ENCODE results near the gene FBXL7. TPM values are rescaled to one million over a fixed set of nuclear protein-coding genes. Genes with fewer than 3 reads are reported as not detected.

FBXL7 gene
- total RNA-seq, 1 experiment from 2014 or later, result 15.1 TPM

DNA sequence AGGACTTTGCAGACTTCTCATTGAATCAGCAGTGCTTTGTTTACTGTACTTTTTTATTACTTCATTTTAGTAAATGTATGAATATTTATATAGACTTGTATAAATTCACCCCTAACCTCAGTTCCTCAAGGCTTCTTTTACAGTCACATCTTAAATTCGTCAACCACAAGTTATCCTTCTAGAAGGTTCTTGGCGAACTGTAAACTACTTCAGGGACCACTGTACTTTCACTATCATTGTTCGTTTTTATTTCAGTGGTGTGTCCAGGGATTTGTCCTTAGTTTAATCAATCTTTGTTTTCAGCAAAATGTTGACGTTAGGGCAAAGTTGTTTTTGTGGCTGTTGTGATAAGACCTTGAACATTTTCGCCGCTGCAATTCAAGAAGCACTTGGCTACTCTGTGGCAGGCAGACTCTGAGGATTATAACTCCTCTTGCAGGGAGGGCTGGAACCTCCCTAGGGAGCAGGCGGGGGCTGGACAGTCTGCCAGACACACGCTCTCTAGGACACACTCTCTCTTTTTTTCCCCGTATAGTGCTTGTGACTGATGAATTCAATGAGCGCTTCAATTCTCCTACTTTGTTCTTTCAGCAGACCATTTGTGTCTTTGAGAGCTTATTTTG is 252.8 kb downstream of the FBXL7 start:
- Histone ChIP-seq H3K9me3 (replicated peaks) (no peaks in the 10 kb centered on the region), H3K4me3 (peak overlapping the region; percentile 43), H3K4me1 (no peaks in the 10 kb centered on the region), H3K27me3 (no peaks in the 10 kb centered on the region), H3K27ac (no peak overlapping the region), H3K36me3 (no peaks in the 10 kb centered on the region)
- DNase-seq, result peak; percentile 74 to 79

DNA sequence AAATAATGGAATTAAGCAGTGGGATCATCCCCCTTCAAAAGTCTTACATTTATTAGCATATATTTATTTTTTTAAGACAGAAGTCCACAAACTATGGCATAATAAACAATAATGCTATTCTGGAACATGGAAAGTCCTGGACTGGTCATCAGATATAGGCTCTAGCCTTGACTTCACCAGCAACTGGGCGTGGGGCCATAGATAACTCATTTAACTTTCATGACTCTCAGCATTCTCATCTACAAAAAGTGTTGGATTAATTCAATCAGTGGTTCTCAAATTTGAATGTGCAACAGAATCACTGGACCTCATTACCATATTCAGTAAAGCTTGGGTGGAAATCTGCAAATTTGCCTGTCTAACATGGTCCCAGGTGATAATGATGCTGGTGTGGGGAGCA is 253.8 kb downstream of the FBXL7 start:
- H3K36me3 ChIP-seq, result no peaks in the 10 kb centered on the region
- DNase-seq, result no peak
- H3K9me3 ChIP-seq (replicated peaks), result no peaks in the 10 kb centered on the region
- H3K4me1 ChIP-seq, result no peaks in the 10 kb centered on the region
- H3K27ac ChIP-seq, result no peak overlapping the region
- no peaks in the 10 kb centered on the region for H3K27me3 ChIP-seq
- no peak overlapping the region for H3K4me3 ChIP-seq

DNA sequence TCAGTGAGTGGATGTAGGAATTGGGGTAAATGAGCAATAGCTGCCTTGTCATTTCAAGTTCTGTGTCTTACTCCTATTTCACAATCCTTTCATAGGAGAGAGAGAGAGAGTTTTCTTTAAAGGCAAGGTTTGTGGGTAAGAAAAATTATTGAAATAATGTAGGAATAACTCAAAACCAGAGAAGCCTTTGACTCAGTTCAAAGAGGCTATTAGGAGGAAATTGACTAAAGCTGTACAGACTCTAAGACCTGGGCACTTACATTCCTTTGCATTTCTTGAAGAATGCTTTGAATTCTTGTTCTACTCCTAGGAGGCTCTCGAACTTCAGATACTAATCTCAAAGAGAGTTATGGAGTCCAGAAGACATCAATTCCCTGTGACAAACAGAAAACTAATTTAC is 257.1 kb downstream of the FBXL7 start:
- no peaks in the 10 kb centered on the region for H3K4me1 ChIP-seq
- no peak overlapping the region for H3K4me3 ChIP-seq
- no peak overlapping the region for H3K27ac ChIP-seq
- H3K9me3 ChIP-seq (replicated peaks), result no peaks in the 10 kb centered on the region
- no peaks in the 10 kb centered on the region for H3K36me3 ChIP-seq
- DNase-seq, result no peak
- H3K27me3 ChIP-seq, result no peaks in the 10 kb centered on the region

DNA sequence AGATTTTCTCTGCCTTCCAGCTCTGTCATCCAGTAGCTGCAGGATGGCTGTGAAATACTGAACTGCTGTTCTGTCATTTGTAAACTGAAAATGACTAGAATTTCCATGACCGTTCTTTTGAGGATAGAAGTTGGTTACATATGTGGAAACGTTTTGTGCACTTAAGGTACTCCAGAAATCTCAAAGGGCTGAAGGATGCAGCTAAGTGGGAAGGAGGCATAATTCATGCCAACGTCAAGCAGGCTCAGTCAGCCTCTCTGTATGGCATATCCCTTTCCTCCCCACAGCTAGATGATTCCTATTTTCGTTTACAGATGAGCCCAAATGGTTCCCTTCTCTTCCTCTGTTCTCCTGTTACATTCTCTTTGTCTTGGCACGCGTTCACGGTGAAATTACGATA is 257.6 kb downstream of the FBXL7 start:
- no peaks in the 10 kb centered on the region for H3K9me3 ChIP-seq (replicated peaks)
- no peak for DNase-seq
- no peaks in the 10 kb centered on the region for H3K27me3 ChIP-seq
- H3K27ac ChIP-seq, result no peak overlapping the region
- H3K36me3 ChIP-seq, result no peaks in the 10 kb centered on the region
- H3K4me3 ChIP-seq, result no peak overlapping the region
- H3K4me1 ChIP-seq, result peaks cover 1% of the 10 kb centered on the region; the same call in 1 of the 2 replicates

DNA sequence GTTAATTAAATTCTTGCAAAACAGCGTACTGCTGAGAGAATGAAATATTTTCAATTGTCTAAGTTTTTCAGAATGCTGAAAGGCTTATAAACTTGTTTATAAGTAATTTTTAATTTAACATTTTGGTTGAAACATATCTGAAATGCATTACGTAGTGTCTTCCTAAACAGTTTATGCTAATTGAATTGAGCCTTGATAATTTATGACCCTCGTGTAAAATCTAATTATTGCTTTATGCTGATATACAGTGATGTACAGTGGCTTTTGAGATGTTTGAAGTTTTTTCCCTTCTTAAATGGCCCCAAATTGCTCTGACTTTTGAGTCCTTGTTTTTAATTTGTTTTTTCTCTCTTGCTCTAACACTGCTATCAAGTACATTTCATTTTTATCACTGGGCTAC is 262.7 kb downstream of the FBXL7 start:
- no peaks in the 10 kb centered on the region for H3K36me3 ChIP-seq
- no peaks in the 10 kb centered on the region for H3K27me3 ChIP-seq
- H3K4me3 ChIP-seq, result no peak overlapping the region
- no peak for DNase-seq
- peaks cover 9% of the 10 kb centered on the region for H3K4me1 ChIP-seq
- H3K9me3 ChIP-seq (replicated peaks), result no peaks in the 10 kb centered on the region
- H3K27ac ChIP-seq, result no peak overlapping the region

DNA sequence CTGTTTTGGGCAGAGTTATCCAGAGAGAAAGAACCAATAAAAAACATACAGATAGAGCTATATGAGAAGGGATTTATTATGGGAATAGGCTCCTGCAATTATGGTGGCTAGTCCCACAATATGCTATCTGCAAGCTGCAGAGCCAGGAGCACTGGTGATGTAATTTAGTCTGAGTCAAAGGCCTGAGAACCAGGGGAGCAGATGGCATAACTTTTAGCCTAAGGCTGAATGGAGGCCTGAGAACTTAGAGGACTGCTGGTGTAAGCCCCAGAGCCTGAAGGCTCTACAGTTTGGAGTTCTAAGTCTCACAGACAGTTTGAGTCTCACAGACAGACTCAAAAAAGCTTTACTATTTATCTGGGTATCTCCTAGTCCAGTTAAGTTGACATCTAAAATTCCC is 263.8 kb downstream of the FBXL7 start:
- Histone ChIP-seq H3K9me3 (replicated peaks) (no peaks in the 10 kb centered on the region), H3K27me3 (no peaks in the 10 kb centered on the region), H3K4me3 (no peak overlapping the region), H3K27ac (no peak overlapping the region), H3K4me1 (peaks cover 9% of the 10 kb centered on the region), H3K36me3 (no peaks in the 10 kb centered on the region)
- DNase-seq, result peak; percentile 33 to 69

DNA sequence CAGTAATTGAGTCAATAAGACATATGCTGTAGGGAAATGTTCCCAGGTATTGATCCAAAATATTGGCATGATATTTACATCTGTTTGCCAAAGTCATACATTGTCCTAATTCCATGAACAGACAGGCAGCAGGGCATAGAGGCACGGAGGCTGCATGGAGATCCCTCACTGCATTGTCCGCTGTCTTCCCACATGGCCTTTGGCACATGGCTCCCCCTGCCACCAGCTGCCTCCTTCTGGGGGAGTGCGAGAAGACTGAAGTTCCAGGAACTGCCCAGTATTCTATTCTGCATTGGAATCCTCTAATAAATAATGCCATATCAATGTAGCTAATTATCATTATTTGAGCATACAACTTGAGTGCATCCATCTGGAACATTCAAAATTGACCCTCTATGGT is 269.0 kb downstream of the FBXL7 start:
- Histone ChIP-seq H3K4me3 (no peak overlapping the region), H3K9me3 (replicated peaks) (no peaks in the 10 kb centered on the region), H3K27me3 (no peaks in the 10 kb centered on the region), H3K27ac (no peak overlapping the region), H3K4me1 (no peaks in the 10 kb centered on the region; the same call in 1 of the 2 replicates), H3K36me3 (no peaks in the 10 kb centered on the region)
- DNase-seq, result no peak

DNA sequence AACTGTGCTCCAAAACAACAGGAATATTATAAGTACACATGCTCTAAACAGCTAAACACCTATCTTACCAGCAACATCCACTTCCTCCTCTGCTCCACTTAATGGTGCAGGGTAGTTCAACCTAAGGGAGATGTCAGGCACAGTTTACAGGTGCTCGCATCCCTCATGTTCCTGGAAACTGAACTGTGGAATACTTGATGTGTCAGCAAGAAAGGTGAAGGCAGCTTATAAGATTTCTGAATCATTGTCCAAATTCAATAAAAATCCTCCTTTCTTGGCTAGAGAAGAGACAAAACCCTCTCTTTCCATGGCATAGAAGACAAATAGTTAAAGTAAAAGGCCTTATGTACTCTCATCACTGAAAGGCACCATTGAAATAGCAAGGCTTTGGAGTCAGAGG is 272.2 kb downstream of the FBXL7 start:
- Histone ChIP-seq H3K27ac (no peak overlapping the region), H3K4me3 (no peak overlapping the region), H3K36me3 (no peaks in the 10 kb centered on the region), H3K9me3 (replicated peaks) (no peaks in the 10 kb centered on the region), H3K27me3 (no peaks in the 10 kb centered on the region), H3K4me1 (peaks cover 3% of the 10 kb centered on the region)
- no peak for DNase-seq

DNA sequence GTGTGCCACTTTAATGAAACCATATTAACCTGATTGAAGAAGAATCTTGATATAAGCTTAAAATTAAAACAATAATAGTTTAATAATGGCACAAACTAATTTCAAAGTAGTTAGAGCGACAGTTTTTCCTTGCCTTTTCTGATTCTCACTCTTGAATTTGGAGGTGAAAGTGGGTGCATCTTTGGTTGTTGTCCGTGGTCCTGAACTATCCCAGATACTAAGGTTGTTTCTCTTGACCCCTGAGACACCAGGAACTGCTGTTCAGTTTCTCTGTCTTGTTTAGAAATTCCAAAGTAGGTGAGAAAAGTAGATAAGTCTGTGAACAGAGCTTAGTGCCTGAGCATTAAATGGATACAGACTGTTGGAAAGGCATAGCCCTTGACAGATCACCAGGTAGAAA is 274.7 kb downstream of the FBXL7 start:
- peak in 1 of 2 experiments; percentile 37 for DNase-seq
- Histone ChIP-seq H3K9me3 (replicated peaks) (no peaks in the 10 kb centered on the region), H3K36me3 (no peaks in the 10 kb centered on the region), H3K4me3 (no peak overlapping the region), H3K4me1 (peaks cover 6% of the 10 kb centered on the region), H3K27ac (no peak overlapping the region), H3K27me3 (no peaks in the 10 kb centered on the region)

DNA sequence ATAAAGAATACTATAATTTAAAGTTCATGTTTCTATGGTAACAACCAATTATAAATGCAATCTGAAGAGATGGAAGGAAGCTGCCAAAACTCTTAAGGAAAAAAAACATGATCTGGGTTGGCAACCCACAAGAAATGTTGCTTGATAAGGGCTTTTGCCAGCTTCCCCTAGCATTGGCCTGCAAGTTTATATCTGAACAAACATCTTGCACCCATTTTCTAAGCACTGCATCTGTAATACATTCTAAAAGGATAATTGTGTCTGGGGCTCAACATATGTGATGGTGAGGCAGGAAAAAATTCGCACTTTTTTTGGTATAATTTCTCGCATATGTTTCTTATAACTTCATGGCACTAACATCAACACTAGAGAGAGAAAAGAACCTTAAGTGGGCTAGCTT is 276.4 kb downstream of the FBXL7 start:
- no peak overlapping the region for H3K27ac ChIP-seq
- DNase-seq, result no peak
- H3K4me1 ChIP-seq, result peaks cover 6% of the 10 kb centered on the region
- no peak overlapping the region for H3K4me3 ChIP-seq
- no peaks in the 10 kb centered on the region for H3K27me3 ChIP-seq
- H3K9me3 ChIP-seq (replicated peaks), result no peaks in the 10 kb centered on the region
- H3K36me3 ChIP-seq, result no peaks in the 10 kb centered on the region

DNA sequence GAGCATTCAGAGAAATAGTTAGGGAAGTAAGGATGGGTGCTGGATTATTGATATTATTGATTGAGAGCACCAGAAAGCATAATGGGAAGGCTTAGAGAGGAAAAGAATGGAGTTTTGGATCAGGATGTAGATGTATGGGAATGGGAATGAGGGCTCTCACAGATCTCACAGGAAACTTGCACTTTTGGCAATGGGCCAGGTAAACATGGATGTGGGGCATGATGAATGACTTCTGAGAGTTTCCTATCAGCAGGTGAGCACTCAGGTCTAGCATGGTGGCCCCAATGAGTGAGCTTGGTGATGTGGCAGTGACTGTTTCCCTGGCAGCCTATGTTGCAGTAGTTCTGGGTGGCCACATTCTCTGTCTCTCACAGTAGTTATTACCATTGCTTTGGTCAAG is 283.8 kb downstream of the FBXL7 start:
- no peaks in the 10 kb centered on the region for H3K9me3 ChIP-seq (replicated peaks)
- H3K36me3 ChIP-seq, result no peaks in the 10 kb centered on the region
- no peak overlapping the region for H3K27ac ChIP-seq
- H3K4me3 ChIP-seq, result no peak overlapping the region
- no peak for DNase-seq
- H3K27me3 ChIP-seq, result no peaks in the 10 kb centered on the region
- peaks cover 38% of the 10 kb centered on the region for H3K4me1 ChIP-seq

DNA sequence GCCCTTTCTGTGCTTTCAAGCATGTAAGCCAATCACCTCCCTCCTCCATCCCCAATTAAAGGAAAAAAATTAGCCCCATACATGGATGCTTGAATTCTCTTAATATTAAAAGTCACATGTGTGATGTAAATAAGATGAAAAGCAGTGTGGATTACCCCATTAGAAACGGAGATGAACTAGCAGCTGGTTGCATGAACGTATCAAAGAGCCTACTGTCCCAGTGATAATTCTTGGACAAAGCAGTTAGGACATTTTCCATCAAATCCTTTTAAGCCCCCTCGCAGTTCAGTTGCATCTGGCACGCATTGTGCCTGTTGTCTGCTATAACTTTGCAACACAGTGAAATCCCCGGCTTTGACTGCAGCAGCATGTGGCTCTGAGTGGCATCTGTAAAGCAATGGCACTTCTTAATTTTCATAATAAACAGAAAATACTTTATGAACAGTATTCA is 285.6 kb downstream of the FBXL7 start:
- Histone ChIP-seq H3K36me3 (no peaks in the 10 kb centered on the region), H3K9me3 (replicated peaks) (no peaks in the 10 kb centered on the region), H3K27me3 (no peaks in the 10 kb centered on the region), H3K4me3 (peak overlapping the region; percentile 35), H3K27ac (peak overlapping the region; percentile 98), H3K4me1 (peaks cover 38% of the 10 kb centered on the region)
- peak; percentile 71 to 90 for DNase-seq

DNA sequence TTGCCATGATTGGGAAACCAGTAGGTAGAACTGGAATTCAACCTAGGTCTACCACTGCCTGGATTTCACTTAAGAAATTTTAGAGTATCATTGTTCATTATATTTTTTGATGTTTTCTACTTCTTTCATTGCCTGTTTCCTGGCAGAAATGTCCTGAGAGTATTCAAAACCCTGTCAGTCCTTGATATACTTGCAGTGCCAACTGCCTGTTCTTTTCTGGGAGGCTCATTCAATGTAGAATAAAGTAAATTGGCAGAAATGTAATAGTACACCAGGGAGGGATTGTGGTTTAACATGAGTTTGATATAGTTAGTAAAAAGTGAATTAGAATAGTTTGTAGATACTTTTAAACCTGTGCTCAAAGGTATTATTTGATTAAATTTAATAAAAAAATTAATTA is 286.3 kb downstream of the FBXL7 start:
- Histone ChIP-seq H3K36me3 (no peaks in the 10 kb centered on the region), H3K27me3 (no peaks in the 10 kb centered on the region), H3K4me3 (peak overlapping the region; percentile 35), H3K4me1 (peaks cover 38% of the 10 kb centered on the region), H3K9me3 (replicated peaks) (no peaks in the 10 kb centered on the region), H3K27ac (peak overlapping the region; percentile 98)
- peak in 1 of 2 experiments; percentile 36 for DNase-seq

DNA sequence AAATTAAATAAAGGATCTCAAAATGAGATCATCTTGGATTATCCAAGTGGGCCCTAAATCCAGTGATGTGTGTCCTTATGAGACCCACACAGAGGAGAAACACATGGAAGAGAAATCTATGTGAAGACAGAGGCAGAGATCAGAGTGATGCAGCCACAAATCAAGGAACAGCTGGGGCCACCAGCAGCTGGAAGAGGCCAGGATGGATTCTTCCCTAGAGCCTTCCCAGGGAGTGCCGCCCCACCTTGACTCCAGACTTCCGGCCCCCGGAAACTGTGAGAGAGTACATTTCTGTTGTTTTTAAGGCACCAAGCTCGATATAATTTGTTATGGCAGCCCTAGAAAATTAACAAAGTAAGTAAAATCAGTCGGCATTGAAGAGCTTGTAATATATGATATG is 286.9 kb downstream of the FBXL7 start:
- no peaks in the 10 kb centered on the region for H3K27me3 ChIP-seq
- H3K4me3 ChIP-seq, result peak overlapping the region; percentile 35
- H3K27ac ChIP-seq, result peak overlapping the region; percentile 98
- H3K36me3 ChIP-seq, result no peaks in the 10 kb centered on the region
- peak; percentile 82 to 91 for DNase-seq
- peaks cover 38% of the 10 kb centered on the region for H3K4me1 ChIP-seq
- H3K9me3 ChIP-seq (replicated peaks), result no peaks in the 10 kb centered on the region

DNA sequence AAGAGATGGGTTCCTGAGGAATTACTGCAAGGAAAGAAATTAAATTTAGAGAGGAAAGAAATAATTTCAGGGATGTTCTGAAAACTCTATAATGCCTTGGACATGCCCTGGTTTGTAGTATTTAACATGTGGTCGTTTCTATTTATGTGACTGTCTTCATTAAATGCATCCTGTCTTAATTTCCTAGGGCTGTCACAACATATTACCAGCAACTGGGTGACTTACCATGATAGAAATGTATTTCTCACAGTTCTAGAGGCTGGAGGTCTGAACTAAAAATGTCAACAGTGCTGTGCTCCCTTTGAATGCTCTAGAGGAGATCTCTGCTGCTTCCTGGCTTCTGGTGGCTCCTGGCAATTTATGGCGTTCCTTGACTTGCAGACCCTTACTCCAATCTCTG is 287.7 kb downstream of the FBXL7 start:
- no peak for DNase-seq
- H3K27me3 ChIP-seq, result no peaks in the 10 kb centered on the region
- H3K27ac ChIP-seq, result peak overlapping the region; percentile 98
- peak overlapping the region; percentile 27; the same call in 1 of the 2 replicates for H3K4me3 ChIP-seq
- H3K9me3 ChIP-seq (replicated peaks), result no peaks in the 10 kb centered on the region
- H3K4me1 ChIP-seq, result peaks cover 33% of the 10 kb centered on the region
- no peaks in the 10 kb centered on the region for H3K36me3 ChIP-seq

DNA sequence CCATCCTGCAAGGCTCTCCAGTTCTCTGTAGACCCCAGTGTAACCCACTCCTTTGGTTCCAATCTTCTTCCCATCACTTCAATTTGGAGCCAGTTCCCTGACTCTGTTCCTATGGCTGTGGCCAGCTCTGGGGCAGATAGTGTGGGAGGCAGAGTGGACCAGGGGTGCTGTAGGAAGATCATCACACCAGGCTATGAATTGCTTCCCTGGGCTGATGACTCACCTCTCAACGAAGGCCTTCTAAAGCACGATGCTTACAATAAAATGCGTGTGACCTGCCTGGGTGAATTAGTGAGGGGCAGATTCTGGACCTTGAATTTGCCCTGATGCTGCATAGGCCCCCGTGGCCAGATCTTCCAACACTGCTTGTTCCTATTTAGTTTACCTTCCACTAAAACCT is 289.7 kb downstream of the FBXL7 start:
- Histone ChIP-seq H3K27ac (no peak overlapping the region), H3K4me1 (peaks cover 30% of the 10 kb centered on the region), H3K9me3 (replicated peaks) (no peaks in the 10 kb centered on the region), H3K4me3 (no peak overlapping the region), H3K27me3 (no peaks in the 10 kb centered on the region), H3K36me3 (no peaks in the 10 kb centered on the region)
- no peak for DNase-seq

Measured in SJCRH30 (cell line).